ENCODE results near the gene SPRN.
"Not testable (repeated sequence)": the region's sequence is repeated elsewhere in the genome, so short reads cannot be mapped to it uniquely, and the experiment has no call there.

The SPRN gene, protein sequence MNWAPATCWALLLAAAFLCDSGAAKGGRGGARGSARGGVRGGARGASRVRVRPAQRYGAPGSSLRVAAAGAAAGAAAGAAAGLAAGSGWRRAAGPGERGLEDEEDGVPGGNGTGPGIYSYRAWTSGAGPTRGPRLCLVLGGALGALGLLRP

DNA sequence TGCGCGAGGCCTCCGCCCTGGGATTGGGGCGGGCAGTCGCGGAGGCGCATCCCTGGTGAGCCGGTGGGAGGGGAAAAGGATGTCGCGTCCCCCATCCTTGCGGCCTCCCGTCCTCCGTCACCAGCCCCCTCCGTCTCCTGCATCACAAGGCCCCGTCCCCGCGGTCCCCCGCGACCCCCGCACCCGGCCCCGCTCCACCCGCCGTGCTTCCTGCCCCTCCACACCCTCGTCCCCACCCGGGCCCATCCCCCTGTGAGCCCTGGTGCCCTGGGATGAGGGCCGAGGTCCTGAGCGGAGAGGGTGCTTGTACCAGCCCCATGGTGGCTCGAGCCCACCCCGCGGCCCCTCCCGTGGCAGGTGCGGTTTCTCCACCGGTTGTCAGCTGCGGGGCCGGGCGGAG, at the start of gene SPRN:
Gene SPRN (minus strand): TSS at position 25 of the 400 bp plus-strand sequence. CDS start 944 bp downstream, outside the sequence.
- DNase-seq = not testable (repeated sequence)

DNA sequence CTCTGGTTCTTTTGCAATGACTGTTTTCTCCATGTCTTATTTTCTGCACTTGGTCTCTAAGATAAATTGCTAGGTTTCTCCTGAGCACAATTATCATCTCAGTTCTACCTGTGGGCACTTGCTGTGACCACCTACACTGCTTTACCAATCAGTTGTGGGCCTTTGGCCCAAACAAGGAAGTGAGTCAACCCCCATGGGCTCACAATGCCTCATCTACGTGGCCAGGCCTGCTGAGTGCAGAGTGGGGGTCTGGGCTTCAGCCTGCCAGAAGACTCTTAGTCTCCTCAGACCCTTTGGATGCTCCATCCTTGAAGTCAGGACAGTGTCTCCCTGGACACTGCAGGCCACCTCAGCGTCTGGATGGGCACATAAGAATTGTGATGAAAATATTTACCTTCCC, 49.6 kb upstream of the SPRN start:
- no peak for DNase-seq

DNA sequence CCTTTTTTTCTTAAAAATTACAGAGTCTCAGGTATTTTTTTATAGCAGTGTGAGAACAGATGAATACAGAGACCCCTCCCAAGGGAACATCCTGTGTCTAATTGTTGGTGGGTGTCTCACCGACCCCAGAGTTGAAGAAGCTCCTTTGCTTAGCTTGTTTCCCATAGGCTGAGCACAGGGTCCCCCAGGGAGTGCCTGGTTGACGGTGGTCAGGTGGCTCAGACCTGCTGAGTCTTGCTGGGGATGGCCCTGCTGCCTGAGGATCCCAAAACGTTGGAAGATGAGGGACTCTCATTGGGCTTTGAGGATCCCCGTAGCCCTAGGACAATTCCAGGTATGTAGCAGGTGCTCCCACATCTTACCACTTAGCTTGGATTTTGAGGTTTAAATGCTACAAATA, 48.8 kb upstream of the SPRN start:
- no peak for DNase-seq

DNA sequence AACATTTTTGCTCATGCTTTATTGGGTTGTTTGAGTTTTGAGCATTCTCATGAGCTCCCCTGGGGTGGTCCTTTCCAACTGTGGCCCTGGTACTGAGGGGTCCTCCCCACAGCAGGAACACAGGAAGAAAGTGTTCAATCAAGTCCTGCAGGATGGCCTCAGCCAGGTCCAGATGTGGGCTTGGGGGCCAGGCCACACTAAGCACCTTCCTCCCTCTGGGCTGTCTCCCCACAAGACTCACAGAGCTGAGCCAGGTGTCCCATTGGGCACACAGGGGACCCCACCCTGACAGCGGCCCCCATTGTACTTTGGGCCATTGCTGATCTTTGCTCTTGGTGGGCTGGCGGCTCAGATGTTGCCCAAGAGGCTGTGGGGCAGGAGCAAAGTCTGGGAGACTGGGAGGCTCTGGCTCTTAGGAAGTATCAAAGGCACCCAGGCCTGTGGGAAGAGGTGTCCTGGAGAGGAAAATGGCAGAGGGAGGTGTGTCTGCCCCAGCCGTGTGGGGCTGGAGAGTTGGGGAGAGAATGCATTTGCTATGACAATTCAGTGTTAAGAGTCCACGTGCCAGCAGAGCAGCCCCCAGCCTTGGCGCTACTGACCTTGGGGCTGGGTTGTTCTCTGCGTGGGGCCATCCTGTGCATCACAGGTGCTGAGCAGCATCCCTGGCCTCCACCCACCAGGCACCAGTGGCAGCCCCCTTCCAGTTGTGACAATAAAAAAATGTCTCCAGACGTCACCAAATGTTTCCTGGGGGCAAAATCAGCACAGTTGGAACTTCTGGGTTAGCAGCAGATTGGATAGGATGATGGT, 47.1 kb upstream of the SPRN start:
- DNase-seq = no peak

DNA sequence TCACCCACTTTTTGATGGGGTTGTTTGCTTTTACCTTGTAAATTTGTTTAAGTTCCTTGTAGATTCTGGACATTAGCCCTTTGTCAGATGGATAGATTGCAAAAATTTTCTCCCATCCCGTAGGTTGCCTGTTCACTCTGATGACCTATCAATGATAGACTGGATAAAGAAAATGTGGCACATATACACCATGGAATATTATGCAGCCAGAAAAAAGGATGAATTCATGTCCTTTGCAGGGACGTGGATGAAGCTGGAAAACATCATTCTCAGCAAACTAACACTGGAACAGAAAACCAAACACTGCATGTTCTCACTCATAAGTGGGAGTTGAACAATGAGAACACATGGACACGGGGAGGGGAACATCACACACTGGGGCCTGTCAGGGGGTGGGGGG, 44.8 kb upstream of the SPRN start:
- DNase-seq = not testable (repeated sequence)

DNA sequence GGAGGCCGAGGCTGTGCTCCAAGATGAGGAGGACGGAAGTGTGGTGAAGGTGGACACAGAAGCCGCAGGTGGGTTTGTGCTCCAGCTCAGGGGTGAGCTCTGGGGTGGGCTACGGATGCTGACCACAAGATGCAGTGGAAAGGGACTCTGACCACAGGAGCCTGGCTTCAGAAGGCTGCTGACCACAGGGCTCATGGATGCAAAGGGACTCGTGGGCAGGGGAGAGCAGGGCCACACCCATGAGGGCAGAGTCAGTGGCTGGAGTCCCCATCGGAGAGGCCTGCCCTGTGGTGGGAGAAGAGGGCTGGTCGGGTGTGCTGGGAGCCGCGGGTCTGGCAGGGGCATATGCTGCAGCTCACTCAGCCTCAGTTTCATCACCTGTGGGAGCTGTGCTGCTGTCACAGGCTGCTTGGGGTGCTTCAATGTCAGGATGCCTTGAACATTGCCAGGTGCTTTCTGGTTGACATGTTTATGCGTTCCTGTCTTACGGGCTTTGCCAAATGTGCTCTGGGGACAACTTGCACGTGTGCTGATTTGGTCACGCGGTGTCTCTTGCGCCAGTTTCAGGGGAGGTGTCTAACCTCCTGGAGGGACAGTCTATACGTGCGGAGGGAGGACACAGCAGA, 43.0 kb upstream of the SPRN start:
- no peak for DNase-seq

DNA sequence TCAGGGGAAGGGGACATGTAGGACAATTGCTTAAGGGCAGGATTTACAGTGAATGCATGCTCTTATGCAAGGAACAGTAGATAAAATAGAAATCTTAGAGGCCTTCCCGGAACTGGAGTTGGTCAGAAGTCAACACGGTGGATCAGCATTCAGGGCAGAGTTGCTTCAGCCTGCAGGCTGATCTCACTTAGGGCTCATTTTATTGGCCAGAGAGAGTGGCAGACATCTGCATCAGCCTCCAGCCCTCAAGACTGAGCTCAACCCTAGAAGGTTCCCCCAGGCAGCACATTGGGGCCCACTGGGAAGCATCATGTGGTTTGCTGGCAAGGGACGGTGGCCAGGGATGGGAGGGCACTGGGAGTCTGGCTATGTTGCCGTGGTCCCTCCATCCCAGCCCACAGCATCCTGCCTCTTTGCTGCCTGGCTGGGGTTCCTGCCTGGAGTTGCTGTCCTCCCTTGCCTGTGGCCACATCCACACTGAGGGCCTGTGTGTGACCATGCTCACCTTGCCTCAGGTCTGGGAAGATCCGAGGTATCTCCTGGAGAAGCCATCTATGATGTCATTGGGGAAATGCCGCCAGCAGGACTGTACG, 42.4 kb upstream of the SPRN start:
- DNase-seq = no peak

DNA sequence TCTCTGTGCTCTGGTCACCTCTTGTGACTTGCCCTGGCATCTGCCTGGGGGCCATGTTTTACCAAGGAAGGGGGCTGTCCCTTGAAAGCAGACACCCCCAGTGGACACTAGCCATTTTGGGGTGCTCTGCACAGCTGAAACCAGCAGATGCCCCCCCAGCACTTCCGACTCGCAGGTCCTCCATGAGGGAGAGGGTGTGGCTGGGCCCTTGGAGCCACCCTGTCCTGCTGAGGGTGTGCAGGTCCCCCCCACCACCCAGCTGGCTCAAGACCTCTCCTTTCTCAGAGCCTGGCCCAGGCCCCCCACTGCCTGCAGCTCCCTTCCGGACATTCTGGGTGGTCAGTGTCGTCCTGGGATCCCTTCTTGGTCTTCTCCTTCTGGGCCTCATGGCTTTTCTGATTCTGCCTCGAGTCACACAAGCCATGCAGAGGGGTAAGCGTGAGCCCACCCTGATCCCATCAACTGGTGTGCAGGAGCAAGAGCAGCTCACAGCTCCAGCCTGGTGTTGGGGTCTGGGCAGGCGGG, 41.6 kb upstream of the SPRN start:
- no peak for DNase-seq

DNA sequence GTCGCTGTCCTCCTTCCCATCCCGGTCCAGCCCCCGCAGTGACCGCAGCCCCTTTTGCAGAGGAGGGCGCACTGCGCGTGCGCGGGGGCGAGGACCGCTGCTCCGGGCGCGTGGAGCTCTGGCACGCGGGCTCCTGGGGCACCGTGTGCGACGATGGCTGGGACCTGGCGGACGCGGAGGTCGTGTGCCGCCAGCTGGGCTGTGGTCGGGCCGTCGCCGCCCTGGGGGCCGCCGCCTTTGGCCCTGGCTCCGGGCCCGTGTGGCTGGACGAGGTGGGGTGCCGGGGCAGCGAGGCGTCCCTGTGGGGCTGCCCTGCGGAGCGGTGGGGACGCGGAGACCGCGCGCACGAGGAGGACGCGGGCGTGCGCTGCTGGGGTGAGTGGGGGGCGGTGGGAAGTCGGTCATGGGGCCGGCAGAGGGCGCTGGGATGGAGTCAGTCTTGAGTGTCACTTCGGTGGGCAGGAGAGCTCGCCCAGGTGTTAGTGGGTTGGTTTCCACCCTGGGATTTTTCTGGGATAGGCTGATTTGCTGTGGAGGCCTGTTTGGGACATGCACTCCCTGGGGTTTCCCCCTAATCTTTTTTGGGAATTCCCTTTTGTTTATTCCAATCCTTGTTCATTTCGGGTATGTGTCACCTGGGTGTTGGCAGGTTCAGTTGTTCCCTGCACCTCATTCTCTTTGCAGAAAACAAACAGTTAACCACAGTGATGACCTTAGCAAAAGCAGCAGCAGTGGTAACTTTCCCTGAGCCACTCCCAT, 40.9 kb upstream of the SPRN start:
- DNase-seq = no peak

DNA sequence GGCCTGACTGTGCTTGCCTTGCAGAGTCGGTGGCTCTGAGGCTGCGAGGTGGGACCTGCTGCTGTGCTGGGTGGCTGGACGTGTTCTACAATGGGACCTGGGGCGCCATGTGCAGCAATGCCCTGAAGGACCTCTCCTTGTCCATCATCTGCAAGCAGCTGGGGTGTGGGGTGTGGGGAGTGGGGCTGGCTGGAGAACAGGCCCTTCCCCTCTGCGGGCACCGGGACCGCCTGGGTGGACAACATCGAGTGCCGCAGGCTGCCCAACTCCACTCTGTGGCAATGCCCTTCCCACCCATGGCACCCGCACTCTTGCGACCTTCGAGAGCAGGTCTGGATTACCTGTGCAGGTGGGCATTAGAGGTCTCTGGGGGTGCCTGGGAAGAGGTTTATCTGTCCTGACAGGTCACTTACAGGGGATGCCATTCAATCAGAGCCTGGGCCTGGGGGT, 40.2 kb upstream of the SPRN start:
- no peak for DNase-seq

DNA sequence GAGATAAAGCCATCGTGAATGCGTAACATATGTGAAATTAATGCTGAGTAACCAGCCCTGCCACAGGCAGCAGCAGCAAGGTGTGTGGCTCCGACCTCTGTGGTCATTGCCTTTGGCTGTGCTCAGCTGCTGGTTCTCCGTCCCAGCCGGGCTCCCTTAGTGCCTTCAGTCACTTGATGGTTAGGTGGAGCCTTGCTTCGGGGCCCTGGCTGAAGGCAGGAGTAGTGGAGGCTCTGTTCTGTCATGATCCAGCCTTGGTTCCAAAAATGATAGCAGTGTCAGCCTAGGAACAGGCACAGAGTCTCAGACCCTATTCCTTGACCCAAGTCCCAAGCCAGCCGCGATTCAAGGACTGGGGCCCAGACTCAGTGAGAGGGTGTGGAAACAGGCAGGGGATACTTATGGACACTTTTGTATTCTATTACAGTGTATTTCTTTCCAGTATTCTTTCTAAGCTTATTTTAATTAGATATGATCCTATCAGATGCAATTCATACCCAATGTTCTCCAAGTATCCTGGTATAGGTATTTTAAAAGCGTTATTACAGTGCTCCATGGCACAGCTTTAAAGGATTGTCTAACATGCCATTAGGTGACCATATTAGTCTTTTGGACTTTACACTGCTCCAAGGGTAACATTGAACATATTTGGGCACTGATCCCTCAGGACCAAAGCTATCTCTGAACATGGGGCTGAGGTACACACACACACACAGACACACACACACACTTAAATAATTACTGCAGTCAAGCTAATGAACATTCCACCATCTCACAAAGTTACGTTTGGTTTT, 38.3 kb upstream of the SPRN start:
- no peak for DNase-seq

DNA sequence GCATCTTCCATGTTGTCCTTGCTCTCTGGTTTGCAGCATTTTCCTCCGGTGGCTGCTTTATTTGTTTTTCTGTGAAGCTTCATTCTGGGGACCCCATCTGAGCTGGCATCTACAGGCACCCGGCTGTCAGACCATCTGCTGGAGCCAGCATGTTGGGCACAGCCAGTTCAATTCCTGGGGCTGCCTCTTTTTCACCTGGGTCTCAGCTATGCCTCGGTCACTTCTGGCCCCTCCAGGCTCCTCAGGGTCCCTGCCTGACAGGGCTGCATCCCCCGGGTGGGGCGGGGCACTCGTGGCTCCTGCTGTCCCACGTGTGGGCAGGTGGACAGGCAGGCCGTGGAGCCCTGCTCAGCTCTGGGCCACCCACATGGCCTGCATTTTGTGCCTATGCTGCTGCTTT, 37.4 kb upstream of the SPRN start:
- no peak for DNase-seq

DNA sequence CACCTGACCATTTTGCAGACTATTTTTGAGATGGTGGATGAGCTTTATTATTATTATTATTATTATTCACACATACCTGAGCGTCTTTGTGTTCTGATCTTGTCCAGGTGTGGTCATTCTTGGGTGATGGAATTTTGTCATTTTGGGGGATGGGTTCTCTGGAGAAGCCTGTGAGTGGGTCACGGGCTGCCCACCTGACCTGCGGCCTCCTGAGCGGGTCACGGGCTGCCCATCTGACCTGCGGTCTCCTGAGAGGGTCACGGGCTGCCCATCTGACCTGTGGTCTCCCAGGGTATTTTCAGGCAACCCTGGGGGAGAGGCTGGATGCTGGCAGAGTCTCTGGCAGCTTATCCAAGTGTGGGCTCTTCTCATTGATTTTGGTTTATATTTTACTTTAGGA, 36.6 kb upstream of the SPRN start:
- no peak for DNase-seq

DNA sequence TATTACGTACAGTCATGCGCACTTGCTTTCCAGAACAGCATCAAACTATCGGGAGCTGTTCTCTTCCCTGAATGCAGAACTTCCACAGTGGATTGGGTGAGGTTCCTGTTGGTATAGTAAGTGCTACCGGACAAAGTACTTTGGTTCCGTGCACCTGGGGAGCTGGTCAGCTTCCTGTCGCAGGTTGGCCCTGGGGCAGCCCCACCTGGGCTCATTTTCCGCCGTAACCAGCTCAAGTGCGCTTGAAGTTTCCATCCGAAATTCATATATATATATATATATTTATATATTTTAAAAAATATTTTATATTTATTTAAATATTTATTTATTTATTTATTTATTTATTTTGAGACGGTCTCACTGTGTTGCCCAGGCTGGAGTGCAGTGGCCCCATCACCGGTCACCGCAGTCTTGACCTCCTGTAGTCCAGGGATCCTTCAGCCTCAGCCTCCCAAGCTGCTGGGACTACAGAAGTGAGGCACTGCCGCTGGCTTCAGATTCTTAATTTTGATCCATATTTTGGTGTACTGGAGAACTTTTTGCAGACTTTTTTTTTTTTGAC, 35.9 kb upstream of the SPRN start:
- no peak for DNase-seq

DNA sequence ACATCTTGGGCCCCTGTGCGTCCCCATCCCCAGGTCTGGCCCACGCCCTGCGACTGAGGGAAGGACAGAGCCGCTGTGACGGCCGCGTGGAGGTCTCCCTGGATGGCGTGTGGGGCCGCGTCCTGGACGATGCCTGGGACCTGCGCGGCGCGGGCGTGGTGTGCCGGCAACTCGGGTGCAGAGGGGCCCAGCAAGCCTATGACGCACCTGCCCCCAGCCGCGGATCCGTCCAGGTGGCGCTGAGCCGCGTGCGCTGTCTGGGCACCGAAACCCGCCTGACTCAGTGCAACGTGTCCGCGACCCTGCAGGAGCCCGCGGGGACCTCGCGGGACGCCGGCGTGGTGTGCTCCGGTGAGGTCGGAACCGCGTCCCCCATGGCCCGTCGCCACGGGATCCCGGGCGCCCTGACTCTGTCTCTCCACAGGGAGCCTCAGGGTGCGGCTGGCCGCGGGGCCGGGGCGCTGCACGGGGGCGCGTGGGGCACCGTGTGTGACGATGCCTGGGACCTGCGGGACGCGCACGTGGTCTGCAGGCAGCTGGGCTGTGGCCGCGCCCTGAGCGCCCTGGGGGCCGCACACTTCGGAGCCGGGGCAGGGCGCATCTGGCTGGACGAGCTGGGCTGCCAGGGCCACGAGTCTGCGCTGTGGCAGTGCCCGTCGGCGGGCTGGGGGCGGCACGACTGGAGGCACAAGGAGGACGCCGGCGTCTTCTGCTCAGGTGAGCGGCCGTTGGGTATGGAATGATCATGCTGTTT, 35.2 kb upstream of the SPRN start:
- DNase-seq = no peak

DNA sequence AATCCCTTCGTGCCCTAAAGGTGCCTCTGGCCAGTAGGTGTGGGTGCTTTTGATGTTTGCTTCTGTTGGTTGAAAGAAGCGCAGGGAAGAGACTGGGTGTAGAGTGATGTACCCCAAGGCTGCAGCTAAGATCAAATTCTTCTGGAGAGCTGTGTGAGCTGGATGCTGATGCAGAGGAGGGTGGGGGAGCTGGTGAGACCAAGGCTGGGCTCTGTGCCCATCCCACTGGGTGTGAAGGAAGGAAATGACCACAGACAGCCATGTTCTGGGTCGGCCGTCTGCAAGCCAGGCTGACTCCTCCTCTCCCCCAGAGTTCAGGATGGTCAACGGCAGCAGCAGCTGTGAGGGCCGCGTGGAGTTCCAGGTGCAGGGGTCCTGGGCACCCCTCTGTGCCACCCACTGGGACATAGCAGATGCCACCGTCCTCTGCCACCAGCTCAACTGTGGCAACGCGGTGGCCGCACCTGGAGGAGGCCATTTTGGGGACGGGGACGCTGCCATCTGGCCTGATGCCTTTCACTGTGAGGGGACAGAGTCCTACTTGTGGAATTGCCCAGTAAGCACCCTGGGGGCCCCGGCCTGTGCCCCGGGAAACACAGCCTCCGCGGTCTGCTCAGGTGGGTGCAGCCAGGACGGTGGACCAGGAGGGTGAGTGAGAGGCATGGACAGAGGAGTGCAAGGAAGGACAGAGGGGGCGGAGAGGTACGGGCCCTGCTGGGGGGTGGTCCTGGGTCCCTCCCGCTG, 34.5 kb upstream of the SPRN start:
- DNase-seq = no peak

DNA sequence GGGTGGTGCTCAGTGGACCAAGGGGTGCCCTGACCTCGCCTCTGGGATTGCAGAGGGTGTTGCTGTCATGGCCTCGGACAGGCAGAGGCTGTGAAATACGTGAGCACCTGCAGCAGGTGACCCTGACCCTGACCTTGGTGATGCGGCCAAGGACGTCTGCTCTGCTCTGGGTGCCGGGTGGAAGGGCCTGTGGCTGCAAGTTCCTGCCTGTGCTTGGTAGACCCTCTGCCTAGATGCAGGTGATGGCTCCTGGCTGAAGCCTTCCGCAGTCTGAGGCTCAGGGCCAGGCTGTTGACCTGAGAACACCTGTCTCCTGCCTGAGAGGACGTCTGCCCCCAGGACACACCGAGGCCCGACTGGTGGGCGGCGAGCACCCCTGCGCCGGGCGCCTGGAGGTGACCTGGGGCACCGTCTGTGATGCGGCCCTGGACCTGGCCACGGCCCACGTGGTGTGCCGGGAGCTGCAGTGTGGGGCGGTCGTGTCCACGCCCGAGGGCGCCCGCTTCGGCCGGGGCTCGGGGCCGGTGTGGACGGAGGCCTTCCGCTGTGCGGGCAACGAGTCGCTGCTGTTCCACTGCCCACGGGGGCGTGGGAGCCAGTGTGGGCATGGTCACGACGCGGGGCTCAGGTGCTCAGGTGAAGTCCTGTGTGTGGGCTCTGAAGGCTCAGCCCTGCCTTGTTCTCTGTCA, 33.7 kb upstream of the SPRN start:
- DNase-seq = no peak
